Measurements from ENCODE around the gene CLRN2.

Gene CLRN2

DNA sequence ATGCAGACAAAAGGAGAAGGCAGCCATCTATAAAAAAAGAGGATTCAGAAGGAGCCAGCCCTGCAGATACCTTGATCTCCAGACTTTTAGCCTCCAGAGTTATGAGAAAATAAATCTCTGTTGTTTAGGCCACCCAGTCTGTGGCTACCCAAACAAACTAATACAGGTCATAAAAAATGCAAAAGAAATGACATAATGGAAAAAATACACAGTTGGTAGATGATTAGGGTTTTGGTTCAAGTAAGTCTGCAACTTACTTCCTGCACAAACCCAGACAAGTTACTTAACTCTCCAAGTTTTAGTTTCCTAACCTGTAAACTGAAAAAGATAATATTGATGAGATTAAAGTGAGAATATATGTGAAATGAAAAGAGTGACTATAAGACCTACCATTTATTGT is 14.4 kb upstream of the CLRN2 start:
- intact Hi-C loops (cut with DNase I), result no loop called here
- DNase-seq, result no peak

DNA sequence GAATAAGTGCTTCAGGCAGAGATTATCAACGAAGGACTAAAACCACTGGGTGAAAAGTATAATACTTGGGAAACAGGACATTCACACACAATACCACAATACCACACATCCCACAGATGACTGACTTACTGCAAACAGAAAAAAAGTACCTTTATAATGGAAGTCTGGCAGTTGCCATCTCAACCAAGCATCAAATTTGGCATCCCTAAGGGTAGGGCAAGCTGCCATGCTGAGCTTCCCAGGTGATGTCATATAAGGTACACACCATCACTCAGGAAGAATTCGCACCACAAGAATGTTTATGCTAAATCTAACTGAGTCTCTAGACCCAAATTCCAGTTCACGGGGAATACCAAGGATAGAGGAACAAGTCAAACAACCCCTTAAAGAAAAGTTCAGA is 12.2 kb upstream of the CLRN2 start:
- intact Hi-C loops (cut with DNase I), result no loop called here

DNA sequence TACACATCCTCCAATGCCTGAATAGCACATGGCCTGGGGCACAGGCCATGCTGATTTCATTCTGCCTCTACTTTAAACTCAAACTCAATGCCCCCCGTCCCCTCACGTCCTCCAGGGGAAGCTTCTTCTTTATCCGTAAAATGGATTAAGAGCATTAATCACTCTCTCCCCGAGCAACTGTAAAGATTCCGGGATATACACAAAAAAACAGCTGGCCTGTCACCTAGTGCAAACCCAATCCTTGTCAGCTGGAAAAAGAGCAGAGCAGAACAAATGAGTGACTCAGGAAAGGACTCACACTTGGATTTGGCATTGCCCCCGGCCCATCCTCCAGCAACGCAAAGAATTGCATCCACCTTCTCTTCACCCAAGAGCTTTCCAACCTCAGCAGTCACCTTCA is 10.9 kb upstream of the CLRN2 start:
- intact Hi-C loops (cut with DNase I), result no loop called here

More for the DNA sequence above, 12.2 kb upstream of the CLRN2 start:
- no peak for DNase-seq

DNA sequence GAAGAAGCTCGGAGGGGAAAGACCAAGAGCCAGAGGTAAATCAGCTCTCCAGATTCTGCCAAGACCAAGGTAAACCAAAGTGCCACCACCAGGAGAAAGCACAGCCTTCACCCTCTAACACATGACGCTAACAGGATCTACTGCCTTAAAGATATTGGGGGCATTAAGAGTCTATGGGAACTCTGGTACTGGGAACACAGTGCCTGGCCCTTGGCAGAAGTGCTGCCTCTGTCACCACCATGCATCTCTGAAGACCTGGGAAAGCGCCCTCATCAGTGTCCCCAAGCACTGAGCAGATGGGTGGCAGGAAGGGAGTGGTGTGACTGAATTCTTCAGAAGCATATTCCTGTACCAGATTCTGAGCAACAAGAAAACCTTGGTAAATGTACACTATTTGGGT is 4.4 kb upstream of the CLRN2 start:
- intact Hi-C loops (cut with DNase I), result no loop called here
- DNase-seq, result peak in 2 of 10 donors; percentile 31 to 32

More for the DNA sequence above, 10.9 kb upstream of the CLRN2 start:
- DNase-seq, result no peak

DNA sequence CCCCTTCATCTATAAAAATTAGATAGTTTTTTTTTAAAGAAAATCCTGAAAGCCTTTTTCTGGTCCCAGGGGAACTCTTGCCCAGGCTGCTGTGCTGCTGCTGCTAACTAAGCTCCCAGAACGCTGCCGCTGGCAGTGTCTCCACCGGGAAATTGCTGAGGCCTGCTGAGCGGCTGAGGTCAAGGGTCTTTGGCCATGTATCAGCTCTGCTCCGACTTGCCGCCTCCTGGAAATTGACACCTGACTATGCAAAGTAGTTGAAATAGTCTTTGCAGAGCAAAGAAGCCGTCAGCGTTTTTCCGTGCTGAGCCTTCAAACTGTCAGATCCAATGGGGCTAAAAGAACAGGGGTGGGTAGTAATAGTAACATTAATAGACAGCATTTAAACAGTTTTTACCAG is 3.9 kb upstream of the CLRN2 start:
- DNase-seq, result peak in 7 of 10 donors; percentile 27 to 81 (median 38)
- intact Hi-C loops (cut with DNase I), result no loop called here

DNA sequence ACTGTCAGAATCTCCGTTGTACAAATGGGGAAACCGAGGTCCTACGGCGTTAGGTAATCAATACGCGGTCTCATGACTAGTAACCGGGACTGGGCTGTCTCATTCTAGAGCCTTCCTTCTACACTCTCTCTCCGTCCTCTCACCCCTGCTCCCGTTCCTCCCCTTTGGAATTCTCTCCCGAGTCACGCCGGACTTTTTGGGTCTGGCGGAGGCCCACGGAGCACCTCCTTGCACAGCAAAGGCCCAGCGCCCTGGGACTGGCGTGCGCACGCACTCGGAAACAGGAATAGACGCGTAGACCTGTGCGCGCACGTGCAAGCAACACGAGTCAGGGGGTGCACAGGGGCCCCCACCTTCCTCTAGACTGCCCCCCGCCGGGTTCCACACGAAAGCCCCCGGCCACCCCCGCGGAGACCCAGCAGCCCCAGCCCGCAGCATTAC is 3.4 kb upstream of the CLRN2 start:
- peak in 7 of 10 donors; percentile 27 to 91 (median 55) for DNase-seq
- intact Hi-C loops (cut with DNase I), result no loop called here

DNA sequence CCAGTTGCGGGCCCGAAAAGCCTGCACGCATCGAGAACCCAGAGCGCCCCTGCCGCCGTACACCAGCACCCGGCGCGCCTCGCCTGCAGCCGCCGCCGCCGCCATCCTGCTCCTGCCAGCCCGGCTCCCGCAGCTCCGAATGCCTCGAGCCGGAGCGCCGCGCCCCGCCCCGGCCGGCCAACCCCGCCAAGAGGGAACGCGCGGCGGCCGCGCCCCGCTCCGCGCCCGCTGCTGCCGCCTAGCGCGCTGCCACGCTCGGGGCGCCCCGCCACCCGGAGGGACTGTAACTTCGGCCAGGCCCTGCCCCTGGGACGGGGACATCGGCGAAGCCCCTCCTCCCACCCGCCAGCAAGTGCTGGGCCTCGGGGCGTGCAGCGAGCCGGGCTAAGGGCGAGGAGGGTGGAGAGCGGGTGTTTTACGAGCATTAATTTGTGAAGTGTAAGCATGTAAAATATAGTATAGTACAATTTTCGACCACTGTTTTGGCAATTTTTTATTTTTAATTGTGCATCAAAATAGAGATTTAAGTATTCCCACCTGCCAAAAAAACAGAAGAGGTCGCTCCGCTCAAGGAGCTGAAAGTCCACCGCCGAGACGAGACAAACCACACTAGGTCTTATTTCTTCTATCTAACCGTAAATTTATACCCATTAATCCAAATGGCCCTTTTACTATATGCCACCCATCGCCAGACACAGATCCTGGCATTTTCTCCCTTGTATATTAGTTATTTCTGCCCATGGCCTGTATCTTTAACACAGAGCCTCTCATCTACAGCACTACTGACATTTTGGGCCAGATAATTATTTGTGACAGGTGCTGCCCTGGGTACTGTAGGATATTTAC is 2.8 kb upstream of the CLRN2 start, which contains the start of gene QDPR:
QDPR (minus strand) TSS at position 141 of the 846 bp plus-strand sequence; CDS start at position 105, 36 bp downstream.
- intact Hi-C loops (cut with DNase I), result loop anchor here (2.0 kb wide), 1 partner anchor 31 kb away; no protein-coding TSS in a partner anchor
- peak; percentile 79 to 98 (median 87) for DNase-seq

DNA sequence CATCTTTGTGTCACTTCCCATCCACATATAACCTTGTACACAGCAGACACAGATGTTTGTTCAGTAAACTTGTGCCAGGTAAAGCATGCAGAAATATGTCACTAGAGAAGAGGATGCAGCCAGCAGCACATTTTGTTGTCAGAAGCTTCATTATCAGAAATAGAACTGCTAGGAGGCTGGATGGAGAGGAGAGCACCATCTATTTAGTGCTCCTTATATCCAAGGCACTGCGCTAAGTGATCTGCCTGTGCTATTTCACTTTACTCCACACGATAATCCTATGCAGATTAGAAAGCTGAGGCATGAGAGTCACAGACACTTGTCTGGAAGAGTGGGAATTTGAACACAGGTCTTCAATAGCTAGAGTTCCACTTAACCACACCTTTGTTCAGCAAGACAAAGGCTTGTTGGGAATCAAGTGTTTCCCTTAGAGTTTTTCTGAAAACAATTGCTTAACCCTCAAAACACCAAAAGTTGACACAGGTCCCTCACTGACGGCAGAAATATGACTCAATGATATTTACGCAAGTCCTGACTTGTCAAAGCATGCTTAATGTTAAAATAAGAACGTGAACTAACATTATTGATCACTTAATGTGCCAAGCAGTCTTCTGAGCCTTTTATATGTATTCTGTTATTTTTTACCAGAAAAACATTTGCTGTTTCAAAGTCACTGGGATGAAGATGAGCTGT is 1.8 kb upstream of the CLRN2 start:
- no peak for DNase-seq
- intact Hi-C loops (cut with DNase I), result loop anchor here (2.0 kb wide), 1 partner anchor 30 kb away; no protein-coding TSS in a partner anchor

DNA sequence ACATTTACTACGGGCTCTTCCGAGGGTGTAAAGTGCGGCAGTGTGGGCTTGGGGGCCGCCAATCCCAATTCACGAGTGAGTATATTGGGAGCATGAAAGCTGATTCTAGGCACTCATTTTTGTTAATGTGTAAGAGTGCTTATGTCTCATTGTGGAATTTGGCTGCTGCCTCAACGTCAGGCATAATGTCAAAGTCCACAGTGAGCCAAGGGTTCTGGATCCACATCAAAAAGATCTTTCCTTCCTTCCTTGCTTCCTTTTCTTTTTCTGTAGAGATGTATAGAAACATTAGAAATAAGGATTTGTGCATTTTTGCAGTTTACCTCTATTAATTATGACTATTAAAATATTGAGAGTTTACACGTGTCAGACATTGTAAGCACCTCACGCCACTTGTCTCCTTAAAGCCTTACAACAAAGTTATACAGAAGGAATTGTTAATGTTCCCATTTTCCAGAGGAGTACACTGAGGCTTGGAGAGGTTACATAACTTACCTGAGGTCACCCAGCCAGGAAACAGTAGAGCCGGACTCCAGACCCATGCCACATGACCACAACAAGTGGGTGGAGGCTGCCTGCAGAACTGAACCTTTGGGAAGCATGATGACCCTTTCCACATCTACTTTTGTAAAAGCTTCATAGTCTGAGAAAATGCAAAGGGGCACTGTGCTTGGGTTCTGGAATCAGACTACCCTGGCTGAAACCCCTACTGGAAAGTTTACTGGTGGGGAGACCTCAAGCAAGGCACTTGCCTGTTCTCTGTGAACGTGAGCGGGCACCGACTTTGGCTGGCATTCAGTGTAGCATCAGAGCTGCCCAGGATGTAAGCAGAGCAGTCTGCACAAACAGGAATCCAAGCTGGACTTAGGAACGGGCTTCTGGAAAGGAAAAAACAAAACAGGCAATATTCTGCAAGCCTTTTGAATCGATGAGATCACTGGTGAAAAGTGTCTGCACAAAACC is 761 bp downstream of the CLRN2 start:
- intact Hi-C loops (cut with DNase I), result no loop called here
- DNase-seq, result peak in 3 of 10 donors; percentile 16 to 88 (median 39)

DNA sequence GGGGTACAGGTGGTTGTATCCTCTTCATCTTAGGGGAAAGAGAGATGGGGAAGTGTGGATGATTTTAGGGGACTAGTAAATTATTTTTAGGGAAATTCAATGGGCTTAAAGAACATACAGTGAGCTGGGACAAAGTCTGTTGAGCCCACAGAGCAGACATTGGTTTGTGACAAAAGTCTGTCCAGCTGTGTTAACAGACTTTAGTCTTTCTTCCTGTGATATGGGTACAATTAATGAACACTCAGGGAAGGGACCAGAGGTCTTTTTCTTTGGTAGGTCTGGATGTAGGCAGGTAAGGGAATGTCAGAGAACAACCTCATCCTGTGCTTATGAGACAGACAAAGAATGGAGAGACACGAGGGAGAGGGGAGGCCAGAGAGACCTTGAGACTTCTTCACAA is 2.0 kb downstream of the CLRN2 start:
- intact Hi-C loops (cut with DNase I), result no loop called here
- DNase-seq, result no peak

DNA sequence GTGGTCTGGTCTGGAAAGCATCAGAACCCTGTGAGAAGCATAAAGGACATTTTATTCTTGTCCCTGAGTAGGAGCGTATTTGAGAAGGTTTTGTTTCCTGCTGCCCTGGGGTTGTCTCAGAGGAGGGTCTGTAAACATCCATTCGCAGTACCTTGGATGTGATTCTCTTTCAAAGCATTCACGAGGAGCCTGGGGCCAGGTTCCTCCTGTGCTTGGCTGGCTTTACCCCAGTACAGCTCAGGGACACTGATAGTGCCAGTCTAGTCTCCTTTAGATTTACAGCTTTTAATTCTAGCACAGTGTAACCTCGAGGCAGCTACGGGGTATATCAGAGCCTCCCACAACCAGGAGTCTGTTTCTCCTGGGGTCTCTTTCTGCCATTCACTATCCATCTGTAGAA is 2.7 kb downstream of the CLRN2 start:
- no peak for DNase-seq
- intact Hi-C loops (cut with DNase I), result no loop called here

DNA sequence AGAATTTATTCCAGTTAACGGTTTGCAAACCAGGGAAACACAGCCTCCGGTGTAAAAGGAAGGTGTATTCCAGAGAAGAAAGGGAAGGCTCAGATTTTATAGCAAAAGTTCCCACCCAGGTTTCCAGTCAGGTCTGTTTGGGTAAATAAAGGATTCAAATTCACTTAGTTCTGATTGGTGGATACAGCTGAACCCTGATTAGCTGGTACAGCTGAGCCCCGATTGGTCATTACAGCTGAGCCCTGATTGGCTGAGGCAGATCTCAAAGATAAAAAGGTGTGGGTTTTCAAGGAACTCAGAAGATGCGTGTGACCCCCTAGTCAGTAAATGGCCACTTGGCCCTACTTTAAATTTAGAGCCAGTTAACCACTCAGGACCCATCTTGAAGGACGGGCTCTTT is 6.6 kb downstream of the CLRN2 start:
- DNase-seq, result no peak
- intact Hi-C loops (cut with DNase I), result no loop called here

DNA sequence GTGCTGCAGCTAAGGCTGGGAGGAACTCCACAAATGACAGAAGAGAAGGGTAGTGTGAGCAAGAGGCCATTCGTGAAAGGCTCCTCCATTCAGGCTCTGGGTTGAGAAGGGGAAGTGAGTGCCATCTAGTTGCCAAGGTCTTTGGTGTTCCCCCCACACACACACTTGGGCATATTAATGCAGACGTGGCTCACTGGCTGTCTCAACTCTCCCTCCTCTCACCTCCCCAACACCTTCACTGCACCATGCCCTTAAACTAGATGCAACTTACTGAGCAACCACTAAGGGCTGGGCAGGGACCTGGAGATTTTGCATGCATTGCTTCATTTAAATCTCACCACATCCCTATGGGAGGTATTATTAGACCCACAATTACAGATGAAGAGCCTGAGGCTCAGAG is 8.7 kb downstream of the CLRN2 start:
- intact Hi-C loops (cut with DNase I), result no loop called here
- no peak for DNase-seq

DNA sequence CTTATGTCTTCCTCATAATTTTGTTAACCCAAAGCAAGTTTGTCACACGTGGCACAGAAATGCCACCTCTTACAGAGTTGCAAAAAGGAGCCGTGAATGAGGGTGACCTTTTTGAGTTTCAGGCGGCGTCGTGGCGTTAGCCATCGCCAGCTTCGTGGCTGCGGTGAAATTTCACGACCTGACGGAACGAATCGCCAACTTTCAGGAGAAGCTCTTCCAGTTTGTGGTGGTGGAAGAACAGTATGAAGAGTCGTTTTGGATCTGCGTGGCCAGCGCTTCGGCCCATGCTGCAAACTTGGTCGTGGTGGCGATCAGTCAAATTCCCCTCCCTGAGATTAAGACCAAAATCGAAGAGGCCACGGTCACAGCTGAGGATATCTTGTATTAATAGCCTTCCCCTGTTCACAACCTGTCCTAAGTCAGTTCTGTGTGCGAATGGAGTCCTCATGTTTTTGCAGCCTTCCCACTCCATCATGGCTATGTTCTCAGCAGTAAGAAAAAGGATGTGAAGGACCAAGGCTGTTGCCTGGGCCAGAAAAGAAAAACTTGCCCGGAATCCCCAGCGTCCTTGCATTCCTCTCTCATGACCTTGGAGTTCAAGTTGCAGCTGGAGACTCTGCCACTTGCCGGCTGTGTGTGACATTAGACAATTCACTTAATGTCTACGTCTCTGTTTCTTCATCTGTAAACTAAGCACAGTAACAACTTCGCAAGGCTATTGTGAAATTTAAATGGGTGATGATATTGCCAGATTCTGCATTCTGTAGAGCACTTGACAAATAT is 11.9 kb downstream of the CLRN2 start:
- peak in 1 of 10 donors; percentile 61 for DNase-seq

DNA sequence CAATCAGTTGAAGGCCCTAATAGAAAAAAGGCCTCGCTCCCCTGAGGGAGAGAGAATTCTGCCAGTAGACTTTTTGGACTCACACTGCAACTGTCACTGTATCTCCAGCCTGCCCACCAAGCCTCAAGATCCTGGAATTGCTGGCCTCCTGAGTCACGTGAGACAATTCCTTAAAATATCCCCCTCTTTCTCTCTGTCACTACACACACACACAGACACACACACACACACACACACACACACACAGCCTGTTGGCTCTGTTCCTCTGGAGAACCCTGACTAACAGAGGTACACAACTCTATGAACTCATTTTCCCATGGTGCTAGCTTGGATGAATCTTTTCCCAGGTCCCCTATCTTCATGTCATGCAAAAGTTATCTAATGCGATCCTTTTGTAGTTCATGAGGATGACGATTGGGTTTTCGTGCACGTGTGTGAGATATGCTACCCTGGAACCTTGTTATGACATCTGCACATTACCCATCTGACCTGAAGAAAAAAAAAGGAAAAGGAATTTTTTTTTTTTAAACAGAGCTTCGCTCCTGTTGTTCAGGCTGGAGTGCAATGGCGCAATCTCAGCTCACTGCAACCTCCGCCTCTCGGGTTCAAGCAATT is 13.7 kb downstream of the CLRN2 start:
- intact Hi-C loops (cut with DNase I), result no loop called here
- DNase-seq, result no peak

More for the DNA sequence above, 11.9 kb downstream of the CLRN2 start:
- intact Hi-C loops (cut with DNase I), result no loop called here

DNA sequence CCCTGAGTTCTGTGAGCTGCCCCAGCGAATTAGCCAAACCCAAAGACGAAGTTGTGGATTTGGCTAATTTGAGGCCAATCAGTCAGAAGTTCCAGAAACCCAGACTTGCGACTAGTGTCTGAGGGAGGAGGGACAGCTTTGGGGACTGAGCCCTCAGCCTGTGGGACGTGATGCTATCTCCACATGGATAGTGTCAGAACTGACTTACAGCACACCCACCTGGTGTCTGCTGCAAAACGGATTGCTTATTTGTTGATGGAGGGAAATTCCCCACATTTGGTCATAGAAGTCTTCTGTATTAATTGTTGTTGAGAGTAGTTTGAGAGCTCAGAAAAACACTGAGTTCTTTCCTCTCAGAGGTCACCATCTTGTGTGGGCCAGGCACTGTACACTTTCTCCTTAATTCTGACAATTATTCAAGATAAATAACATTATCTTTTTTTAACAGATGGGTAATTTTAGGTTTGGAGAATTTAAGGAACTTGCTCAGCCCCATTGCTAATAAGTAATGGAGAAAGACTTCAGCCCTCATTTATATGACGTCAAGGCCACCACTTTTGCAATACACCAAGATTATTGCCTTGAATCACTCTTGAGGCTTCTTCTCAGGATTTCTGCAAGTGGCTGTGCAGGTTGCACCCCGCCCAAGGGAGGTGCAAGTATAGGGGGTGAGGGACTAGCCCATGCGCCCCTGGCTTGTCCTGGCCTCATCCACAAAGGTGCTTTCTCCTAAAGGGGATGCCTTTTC is 16.7 kb downstream of the CLRN2 start:
- DNase-seq, result no peak
- intact Hi-C loops (cut with DNase I), result no loop called here

DNA sequence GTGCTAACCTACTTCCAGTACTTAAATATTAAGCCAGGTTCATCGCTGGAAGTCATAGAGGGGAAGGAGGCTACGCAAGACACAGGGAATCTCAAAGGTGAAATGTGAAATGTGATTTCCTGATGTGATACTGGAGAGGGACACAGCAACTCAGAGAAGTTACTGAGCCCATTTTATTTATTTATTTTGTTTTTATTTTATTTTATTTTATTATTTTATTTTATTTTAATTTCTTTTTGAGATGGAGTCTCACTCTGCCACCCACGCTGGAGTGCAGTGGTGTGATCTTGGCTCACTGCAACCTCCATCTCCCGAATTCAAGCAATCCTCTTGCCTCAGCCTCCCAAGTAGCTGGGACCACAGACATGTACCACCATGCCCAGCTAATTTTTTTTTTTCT is 19.7 kb downstream of the CLRN2 start:
- intact Hi-C loops (cut with DNase I), result no loop called here
- no peak for DNase-seq

DNA sequence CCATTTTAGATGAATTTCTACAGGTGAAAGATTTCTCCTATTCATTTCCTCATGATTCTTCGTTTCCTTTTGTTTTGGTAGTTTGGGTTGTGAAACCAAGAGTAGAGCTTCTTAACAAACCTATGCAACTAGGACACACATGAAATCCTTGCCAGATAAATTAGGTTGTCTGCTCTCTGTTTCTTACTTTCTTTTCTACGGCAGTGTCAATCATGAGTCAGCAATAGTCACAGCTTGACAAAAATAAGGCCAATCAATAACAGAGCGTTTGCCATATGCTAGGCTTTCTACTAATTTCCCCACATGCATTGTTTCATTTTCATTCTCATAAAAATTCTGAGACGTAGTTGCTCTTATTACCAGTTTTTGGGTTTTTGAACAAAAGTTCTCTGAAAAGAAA is 20.3 kb downstream of the CLRN2 start:
- DNase-seq, result no peak
- intact Hi-C loops (cut with DNase I), result no loop called here

Measured in posterior cingulate gyrus (tissue), 11 donors.